ENCODE data around the gene UBE2J2.

GRCh38 chr1:1206966-1207531, 66.6 kb downstream of the UBE2J2 start:
- TF ChIP-seq YY1 (IDR thresholded peaks at IDR 0.05; ENCODE audit: low read depth) (no peak), EP300 (IDR thresholded peaks at IDR 0.05; ENCODE audit: borderline replicate concordance) (no peak), TCF12 (IDR thresholded peaks at IDR 0.05; ENCODE audit: low read depth) (no peak), CEBPB (IDR thresholded peaks at IDR 0.05) (no peak), TEAD4 (IDR thresholded peaks at IDR 0.05) (no peak), RAD21 (IDR thresholded peaks at IDR 0.05; ENCODE audit: low read depth) (no peak), EGR1 (IDR thresholded peaks at IDR 0.05) (no peak), TAF1 (IDR thresholded peaks at IDR 0.05; ENCODE audit: low read depth) (no peak), USF1 (IDR thresholded peaks at IDR 0.05) (no peak), NFIC (IDR thresholded peaks at IDR 0.05) (no peak), FOXM1 (IDR thresholded peaks at IDR 0.05; ENCODE audit: borderline replicate concordance, low read depth) (no peak), REST (IDR thresholded peaks at IDR 0.05; ENCODE audit: low read depth) (no peak)
- TF ChIP-seq, protein P1, sequence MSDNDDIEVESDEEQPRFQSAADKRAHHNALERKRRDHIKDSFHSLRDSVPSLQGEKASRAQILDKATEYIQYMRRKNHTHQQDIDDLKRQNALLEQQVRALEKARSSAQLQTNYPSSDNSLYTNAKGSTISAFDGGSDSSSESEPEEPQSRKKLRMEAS (IDR thresholded peaks at IDR 0.05): no peak
